AG08396 (cell line): ENCODE results near the gene YARS2.
"Not testable (repeated sequence)": the region's sequence is repeated elsewhere in the genome, so short reads cannot be mapped to it uniquely, and the experiment has no call there.

ENCODE experiments used
- DNase-seq: peaks from one replicate; pipeline ENCODE4 v3.0.0; 2012; ENCODE audit warnings: low spot score, mixed read lengths

YARS2 gene

GRCh38 chr12:32743264-32743663, 12.4 kb downstream of the YARS2 start:
- no peak for DNase-seq

- no peak for DNase-seq
Measured at GRCh38 chr12:32742133-32742532, 13.6 kb downstream of the YARS2 start.

- DNase-seq: no peak
Measured at GRCh38 chr12:32739279-32739678, 16.4 kb downstream of the YARS2 start.

GRCh38 chr12:32737715-32738114, 18.0 kb downstream of the YARS2 start:
- no peak for DNase-seq

GRCh38 chr12:32736445-32736844, 19.3 kb downstream of the YARS2 start:
- DNase-seq: no peak

GRCh38 chr12:32734952-32735351, 20.7 kb downstream of the YARS2 start:
- no peak for DNase-seq

GRCh38 chr12:32727237-32727636, 28.5 kb downstream of the YARS2 start:
- no peak for DNase-seq

GRCh38 chr12:32726286-32726685, 29.4 kb downstream of the YARS2 start:
- DNase-seq: no peak

- not testable (repeated sequence) for DNase-seq
Measured at GRCh38 chr12:32725308-32725707, 30.4 kb downstream of the YARS2 start.

- no peak for DNase-seq
Measured at GRCh38 chr12:32718926-32719325, 36.8 kb downstream of the YARS2 start.

- no peak for DNase-seq
Measured at GRCh38 chr12:32714772-32715171, 40.9 kb downstream of the YARS2 start.

- DNase-seq: no peak
Measured at GRCh38 chr12:32708926-32709325, 46.8 kb downstream of the YARS2 start.

- DNase-seq: no peak
Measured at GRCh38 chr12:32706335-32707024, 49.2 kb downstream of the YARS2 start.

GRCh38 chr12:32705783-32706182, 49.9 kb downstream of the YARS2 start:
- DNase-seq: no peak

GRCh38 chr12:32702946-32703345, 52.8 kb downstream of the YARS2 start:
- DNase-seq: no peak

GRCh38 chr12:32702473-32702872, 53.2 kb downstream of the YARS2 start:
- no peak for DNase-seq

- not testable (repeated sequence) for DNase-seq
Measured at GRCh38 chr12:32699437-32699836, 56.3 kb downstream of the YARS2 start.

- no peak for DNase-seq
Measured at GRCh38 chr12:32698285-32698684, 57.4 kb downstream of the YARS2 start.

- no peak for DNase-seq
Measured at GRCh38 chr12:32697445-32697844, 58.3 kb downstream of the YARS2 start.
